IPS DF 4.7 (cell line): ENCODE data around the gene TRIM63.

Experiments used
- DNase-seq: peaks from one replicate; pipeline ENCODE4 v3.0.0-alpha.2; 2013; ENCODE audit warnings: low spot score; ENCODE audit errors: extremely low read depth

TRIM63 gene

GRCh38 chr1:26016953-26017545, 50.4 kb downstream of the TRIM63 start:
- DNase-seq: no peak

- DNase-seq: no peak
These were observed 51.0 kb downstream of the TRIM63 start for GRCh38 chr1:26016258-26016952.

GRCh38 chr1:26015358-26015757, 52.1 kb downstream of the TRIM63 start:
- DNase-seq: no peak

GRCh38 chr1:26014179-26014578, 53.3 kb downstream of the TRIM63 start:
- no peak for DNase-seq

- no peak for DNase-seq
These were observed 54.6 kb downstream of the TRIM63 start for GRCh38 chr1:26012864-26013263.

GRCh38 chr1:26010825-26011224, 56.6 kb downstream of the TRIM63 start:
- DNase-seq: no peak

GRCh38 chr1:26009796-26010447, 57.5 kb downstream of the TRIM63 start:
- no peak for DNase-seq

- DNase-seq: no peak
These were observed 60.7 kb downstream of the TRIM63 start for GRCh38 chr1:26006710-26007109.

- no peak for DNase-seq
These were observed 61.9 kb downstream of the TRIM63 start for GRCh38 chr1:26005434-26006105.

- DNase-seq: no peak
These were observed 63.7 kb downstream of the TRIM63 start for GRCh38 chr1:26003756-26004155.

- DNase-seq: no peak
These were observed 64.2 kb downstream of the TRIM63 start for GRCh38 chr1:26003262-26003661.
